Measurements from ENCODE around the gene CD164.
"Not testable (repeated sequence)": the region's sequence is repeated elsewhere in the genome, so short reads cannot be mapped to it uniquely, and the experiment has no call there.

CD164 gene

GRCh38 chr6:109340811-109341210 is 41.5 kb downstream of the CD164 start:
- no peak for DNase-seq

GRCh38 chr6:109339906-109340678 is 42.2 kb downstream of the CD164 start:
- no peak for DNase-seq

- DNase-seq, result no peak
These were observed 45.9 kb downstream of the CD164 start for GRCh38 chr6:109336221-109336961.

GRCh38 chr6:109333870-109334269 is 48.4 kb downstream of the CD164 start:
- DNase-seq, result not testable (repeated sequence)

GRCh38 chr6:109332748-109333147 is 49.5 kb downstream of the CD164 start:
- no peak for DNase-seq

- no peak for DNase-seq
These were observed 51.2 kb downstream of the CD164 start for GRCh38 chr6:109331081-109331480.

- DNase-seq, result no peak
These were observed 52.0 kb downstream of the CD164 start for GRCh38 chr6:109330263-109330662.

- no peak for DNase-seq
These were observed 53.6 kb downstream of the CD164 start for GRCh38 chr6:109328629-109329028.

- no peak for DNase-seq
These were observed 54.3 kb downstream of the CD164 start for GRCh38 chr6:109327959-109328358.

- DNase-seq, result no peak
These were observed 54.8 kb downstream of the CD164 start for GRCh38 chr6:109327491-109327890.

GRCh38 chr6:109326351-109326750 is 55.9 kb downstream of the CD164 start:
- no peak for DNase-seq

GRCh38 chr6:109325400-109325801 is 56.9 kb downstream of the CD164 start:
- no peak for DNase-seq

GRCh38 chr6:109323241-109323640 is 59.0 kb downstream of the CD164 start:
- DNase-seq, result no peak

GRCh38 chr6:109322825-109323224 is 59.4 kb downstream of the CD164 start:
- peak; percentile 61 for DNase-seq

- no peak for DNase-seq
These were observed 60.5 kb downstream of the CD164 start for GRCh38 chr6:109321752-109322151.

GRCh38 chr6:109320072-109320471 is 62.2 kb downstream of the CD164 start:
- DNase-seq, result no peak

- DNase-seq, result no peak
These were observed 63.9 kb downstream of the CD164 start for GRCh38 chr6:109318328-109318876.

GRCh38 chr6:109316909-109317308 is 65.4 kb downstream of the CD164 start:
- no peak for DNase-seq
